Neural progenitor cell (in vitro differentiated cells): ENCODE data around the gene MMD2. TPM values are rescaled to one million over a fixed set of nuclear protein-coding genes. Genes with fewer than 3 reads are reported as not detected.

Experiments
- DNase-seq: peaks from one replicate; pipeline ENCODE4 v3.0.0-alpha.2; 2016; ENCODE audit warnings: low spot score
- H2AFZ ChIP-seq: fragments of 200-600 bp; sonication (generic); replicated peaks from 2 replicates; pipeline ENCODE4 v1.6.1; 2016; ENCODE audit warnings: antibody characterized with exemption
- H3F3A ChIP-seq: fragments of 200-600 bp; sonication (generic); 2 replicates; pipeline ENCODE4 v1.6.1; 2016; ENCODE audit warnings: antibody characterized with exemption, low read depth
- H3K27ac ChIP-seq: fragments of 200-600 bp; sonication (generic); 2 replicates; pipeline ENCODE4 v1.5.1; 2016; ENCODE audit warnings: mild to moderate bottlenecking
- H3K27me3 ChIP-seq: fragments of 200-600 bp; sonication (generic); 2 replicates; pipeline ENCODE4 v1.6.1; 2016; ENCODE audit warnings: mild to moderate bottlenecking, moderate library complexity
- H3K36me3 ChIP-seq: fragments of 200-600 bp; sonication (generic); 2 replicates; pipeline ENCODE4 v1.5.1; 2016
- H3K4me1 ChIP-seq: fragments of 200-600 bp; sonication (generic); 2 replicates; pipeline ENCODE4 v1.6.1; 2016; ENCODE audit warnings: mixed run types
- H3K4me2 ChIP-seq: fragments of 200-600 bp; sonication (generic); 2 replicates; pipeline ENCODE4 v1.6.1; 2016
- H3K4me3 ChIP-seq: fragments of 200-600 bp; sonication (generic); 2 replicates; pipeline ENCODE4 v1.5.1; 2016
- H3K79me2 ChIP-seq: fragments of 200-600 bp; sonication (generic); 2 replicates; pipeline ENCODE4 v1.6.1; 2016; ENCODE audit warnings: low read depth
- H3K9ac ChIP-seq: fragments of 200-600 bp; sonication (generic); 2 replicates; pipeline ENCODE4 v1.6.1; 2016
- H3K9me3 ChIP-seq: fragments of 200-600 bp; sonication (generic); 2 replicates; pipeline ENCODE4 v1.5.1; 2016; ENCODE audit warnings: low read depth
- H4K20me1 ChIP-seq: fragments of 200-600 bp; sonication (generic); 2 replicates; pipeline ENCODE4 v1.6.1; 2016; ENCODE audit warnings: low read depth
- H3K27ac Mint-ChIP-seq: 3 replicates; pipeline ENCODE4 v1.8.0; 2021; ENCODE audit warnings: mixed read lengths
- H3K27me3 Mint-ChIP-seq: 2 replicates; pipeline ENCODE4 v1.8.0; 2022; ENCODE audit warnings: low read depth, mild to moderate bottlenecking, inconsistent platforms, moderate library complexity, mixed read lengths; ENCODE audit not compliant: insufficient read depth
- H3K36me3 Mint-ChIP-seq: 3 replicates; pipeline ENCODE4 v1.8.0; 2021; ENCODE audit warnings: mixed read lengths
- H3K4me1 Mint-ChIP-seq: 3 replicates; pipeline ENCODE4 v1.8.0; 2021; ENCODE audit warnings: mixed read lengths
- H3K4me3 Mint-ChIP-seq: 3 replicates; pipeline ENCODE4 v1.8.0; 2021; ENCODE audit warnings: mild to moderate bottlenecking, moderate library complexity, mixed read lengths
- H3K9me3 Mint-ChIP-seq: 3 replicates; pipeline ENCODE4 v1.8.0; 2020; ENCODE audit warnings: mixed read lengths
- CTCF ChIP-seq: fragments of 200-600 bp; sonication (generic); IDR thresholded peaks from 2 replicates; pipeline ENCODE4 v1.5.1; 2017; ENCODE audit warnings: antibody characterized with exemption, mild to moderate bottlenecking
- EZH2 ChIP-seq: fragments of 200-600 bp; sonication (generic); IDR thresholded peaks from 2 replicates; pipeline ENCODE4 v1.6.1; 2017; ENCODE audit warnings: antibody characterized with exemption, mild to moderate bottlenecking, moderate library complexity
- EZH2phosphoT487 ChIP-seq: fragments of 200-600 bp; sonication (generic); IDR thresholded peaks from 2 replicates; pipeline ENCODE4 v1.6.1; 2017; ENCODE audit warnings: antibody characterized with exemption
- total RNA-seq: library from RNA; depleted of rRNA; stranded (reverse); fragments of >200 nt; gene quantifications from 2 replicates; pipeline ENCODE4 v1.2.3, GENCODE V29; 2015; ENCODE audit warnings: low replicate concordance

Gene MMD2
- total RNA-seq, 1 donor from 2014 or later, result not detected

DNA sequence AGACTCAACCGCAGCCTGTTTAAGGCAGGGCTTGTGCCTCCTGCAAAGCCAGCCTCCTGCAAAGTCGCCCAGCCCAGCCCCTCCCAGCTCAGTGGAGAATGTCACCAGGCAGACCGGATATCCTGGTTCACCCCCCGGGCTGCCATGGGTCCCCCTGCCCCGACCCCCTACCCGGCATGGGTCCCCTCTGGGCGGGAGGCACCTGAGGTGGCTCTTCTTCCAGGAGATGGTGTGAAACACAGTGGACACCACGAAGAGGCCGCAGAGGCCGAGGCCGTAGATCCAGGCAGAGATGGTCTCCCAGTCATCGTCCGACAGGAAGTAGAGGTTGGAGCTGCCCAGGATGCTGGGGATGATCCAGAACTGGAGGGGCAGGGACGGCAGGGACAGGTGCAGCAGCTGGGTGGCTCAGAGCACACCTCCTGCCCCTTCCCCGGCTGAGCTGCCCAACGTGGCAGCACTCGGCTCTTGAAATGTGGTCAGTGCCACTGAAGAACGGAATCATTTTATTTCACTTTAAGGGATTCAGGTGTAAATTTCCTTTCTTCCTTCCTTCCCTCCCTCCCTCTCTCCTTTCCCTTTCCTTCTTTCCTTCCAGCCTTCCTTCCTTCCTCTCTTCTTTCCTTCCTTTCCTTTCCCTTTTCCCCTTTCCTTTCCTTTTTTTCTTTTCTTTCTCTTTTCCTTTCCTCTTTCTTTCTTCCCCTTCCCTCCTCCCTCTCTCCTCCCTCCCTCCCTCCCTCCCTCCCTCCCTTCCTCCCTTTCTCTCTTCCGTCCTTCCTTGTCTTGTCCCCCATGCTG, 38.8 kb downstream of the MMD2 start:
- Mint-ChIP-seq H3K9me3 (peaks cover 3% of the 10 kb centered on the region), H3K4me1 (no peaks in the 10 kb centered on the region), H3K27me3 (peaks cover 2% of the 10 kb centered on the region), H3K27ac (no peak overlapping the region), H3K4me3 (no peak overlapping the region), H3K36me3 (no peaks in the 10 kb centered on the region)
- Histone ChIP-seq H3K36me3 (no peaks in the 10 kb centered on the region), H3K27ac (no peak overlapping the region), H3K9me3 (no peaks in the 10 kb centered on the region), H3K4me2 (no peak overlapping the region), H3K4me3 (no peak overlapping the region), H2AFZ (no peak overlapping the region), H3F3A (no peaks in the 10 kb centered on the region), H4K20me1 (no peaks in the 10 kb centered on the region), H3K4me1 (no peaks in the 10 kb centered on the region), H3K79me2 (no peaks in the 10 kb centered on the region), H3K27me3 (no peaks in the 10 kb centered on the region), H3K9ac (no peak overlapping the region)
- TF ChIP-seq EZH2 (no peak), EZH2phosphoT487 (no peak), CTCF (no peak)
- DNase-seq, result no peak

GRCh38 chr7:4916113-4916512, 42.9 kb downstream of the MMD2 start:
- H3K27me3 Mint-ChIP-seq, result peaks cover 2% of the 10 kb centered on the region
- peaks cover 3% of the 10 kb centered on the region for H3K9me3 Mint-ChIP-seq
- no peak for DNase-seq
- Histone ChIP-seq H4K20me1 (no peaks in the 10 kb centered on the region), H3K4me1 (no peaks in the 10 kb centered on the region), H3K9me3 (no peaks in the 10 kb centered on the region), H2AFZ (no peak overlapping the region), H3K27ac (no peak overlapping the region), H3K4me2 (no peak overlapping the region), H3K4me3 (no peak overlapping the region), H3F3A (no peaks in the 10 kb centered on the region), H3K27me3 (no peaks in the 10 kb centered on the region), H3K36me3 (no peaks in the 10 kb centered on the region), H3K79me2 (no peaks in the 10 kb centered on the region), H3K9ac (no peak overlapping the region)
- no peak overlapping the region for H3K27ac Mint-ChIP-seq
- no peaks in the 10 kb centered on the region for H3K4me1 Mint-ChIP-seq
- TF ChIP-seq EZH2phosphoT487, result no peak
- TF ChIP-seq EZH2, result no peak
- TF ChIP-seq CTCF, result no peak
- no peak overlapping the region for H3K4me3 Mint-ChIP-seq
- no peaks in the 10 kb centered on the region for H3K36me3 Mint-ChIP-seq

GRCh38 chr7:4911111-4911828, 47.7 kb downstream of the MMD2 start:
- Histone ChIP-seq H2AFZ (no peak overlapping the region), H4K20me1 (no peaks in the 10 kb centered on the region), H3K9ac (no peak overlapping the region), H3K4me1 (no peaks in the 10 kb centered on the region), H3K9me3 (no peaks in the 10 kb centered on the region), H3K27ac (no peak overlapping the region), H3F3A (no peaks in the 10 kb centered on the region), H3K36me3 (no peaks in the 10 kb centered on the region), H3K4me2 (no peak overlapping the region), H3K79me2 (no peaks in the 10 kb centered on the region), H3K27me3 (no peaks in the 10 kb centered on the region), H3K4me3 (no peak overlapping the region)
- Mint-ChIP-seq H3K9me3 (no peaks in the 10 kb centered on the region), H3K4me3 (no peak overlapping the region), H3K27me3 (peaks cover 10% of the 10 kb centered on the region), H3K36me3 (no peaks in the 10 kb centered on the region), H3K4me1 (no peaks in the 10 kb centered on the region), H3K27ac (no peak overlapping the region)
- no peak for DNase-seq
- TF ChIP-seq CTCF (no peak), EZH2phosphoT487 (no peak), EZH2 (no peak)
